ENCODE measurements around the gene IPO4. TPM values are rescaled to one million over a fixed set of nuclear protein-coding genes. Genes with fewer than 3 reads are reported as not detected.

IPO4 gene
- total and polyA plus RNA-seq, 2 of the 13 experiments (the other 11 are each of a cell fraction or from before 2014, with no cell fraction given): 39.0 to 179 TPM

DNA sequence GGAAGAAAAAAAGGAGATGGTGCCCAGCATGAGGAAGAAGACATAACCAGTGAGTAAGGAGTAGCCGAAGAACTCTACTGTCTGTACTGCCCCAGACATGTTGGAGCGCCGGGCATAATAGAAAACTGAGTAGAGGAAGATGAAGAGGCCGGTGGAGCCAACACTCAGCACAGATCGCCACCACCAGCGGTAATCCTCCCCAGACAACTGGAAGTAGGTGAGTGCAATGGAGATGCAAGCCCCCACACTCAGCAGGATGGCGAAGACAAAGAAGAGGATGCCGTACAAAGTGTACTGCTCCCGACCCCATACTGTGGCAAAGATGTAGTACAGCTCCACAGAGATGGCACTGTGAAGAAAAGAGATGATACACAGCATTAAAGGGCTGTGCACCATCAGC lies 844 bp upstream of the IPO4 start (continued):
- TF ChIP-seq, protein P1, sequence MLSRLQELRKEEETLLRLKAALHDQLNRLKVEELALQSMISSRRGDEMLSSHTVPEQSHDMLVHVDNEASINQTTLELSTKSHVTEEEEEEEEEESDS (CRISPR knock-in tag; IDR thresholded peaks at IDR 0.05; ENCODE audit: borderline replicate concordance): no peak
- TF ChIP-seq, protein P2, sequence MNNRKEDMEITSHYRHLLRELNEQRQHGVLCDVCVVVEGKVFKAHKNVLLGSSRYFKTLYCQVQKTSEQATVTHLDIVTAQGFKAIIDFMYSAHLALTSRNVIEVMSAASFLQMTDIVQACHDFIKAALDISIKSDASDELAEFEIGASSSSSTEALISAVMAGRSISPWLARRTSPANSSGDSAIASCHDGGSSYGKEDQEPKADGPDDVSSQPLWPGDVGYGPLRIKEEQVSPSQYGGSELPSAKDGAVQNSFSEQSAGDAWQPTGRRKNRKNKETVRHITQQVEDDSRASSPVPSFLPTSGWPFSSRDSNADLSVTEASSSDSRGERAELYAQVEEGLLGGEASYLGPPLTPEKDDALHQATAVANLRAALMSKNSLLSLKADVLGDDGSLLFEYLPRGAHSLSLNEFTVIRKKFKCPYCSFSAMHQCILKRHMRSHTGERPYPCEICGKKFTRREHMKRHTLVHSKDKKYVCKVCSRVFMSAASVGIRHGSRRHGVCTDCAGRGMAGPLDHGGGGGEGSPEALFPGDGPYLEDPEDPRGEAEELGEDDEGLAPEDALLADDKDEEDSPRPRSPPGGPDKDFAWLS (CRISPR knock-in tag; IDR thresholded peaks at IDR 0.05; ENCODE audit: borderline replicate concordance): no peak
- TF ChIP-seq ZNF773 (CRISPR knock-in tag; IDR thresholded peaks at IDR 0.05; ENCODE audit: borderline replicate concordance): 0 out of 2 replicates have a peak, but pooled peaks have one; percentile 19
- TF ChIP-seq ZBTB4 (CRISPR knock-in tag; IDR thresholded peaks at IDR 0.05; ENCODE audit: borderline replicate concordance): no peak

DNA sequence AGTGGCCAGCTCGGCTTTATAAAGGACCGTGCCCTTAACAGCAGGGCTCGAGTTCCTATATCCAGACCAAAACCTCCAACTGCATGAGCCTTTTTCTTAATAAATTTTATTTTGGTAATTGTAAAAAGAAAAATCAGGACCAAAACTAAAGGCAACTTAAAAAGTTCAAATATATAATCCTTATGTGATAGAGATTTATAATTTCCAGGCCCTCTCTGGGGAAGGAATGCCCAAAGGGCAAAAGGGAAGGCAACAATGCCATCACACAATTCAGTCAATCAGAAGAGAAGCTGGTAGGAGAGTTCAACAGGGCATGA lies 401 bp upstream of the IPO4 start:
- in situ Hi-C loops (cut with HindIII; ENCODE audit: extremely low pct_ligation_motif_present, low pct_unique_long_range_greater_than_20kb): no loop called here
- Histone ChIP-seq H3K27me3 (ENCODE audit: control insufficient read depth in 1 of 2, insufficient read depth in 2 of 2, low read length in 2 of 2) (no peaks in the 10 kb centered on the region), H3K36me3 (replicated peaks in 1 of 2; ENCODE audit: control insufficient read depth in 1 of 2, insufficient read depth in 2 of 2, low read length in 2 of 2) (peaks cover 55 to 65% of the 10 kb centered on the region in 2 experiments), H3K4me1 (ENCODE audit: insufficient read depth, low read length) (peaks cover 45% of the 10 kb centered on the region), H3K4me3 (replicated peaks in 1 of 3; ENCODE audit: insufficient read depth in 1 of 3, low read depth in 2 of 3, low read length in 3 of 3) (peak overlapping the region in 2 of 3 experiments; percentile 28 to 92; a peak in 4 of 6 replicates), H3K79me2 (ENCODE audit: insufficient read depth, low read length) (peaks cover 26% of the 10 kb centered on the region), H3K9ac (ENCODE audit: insufficient read depth, low read depth, low read length) (peak overlapping the region; percentile 84), H3K9me3 (ENCODE audit: low read length) (no peaks in the 10 kb centered on the region), H2AFZ (ENCODE audit: low read length) (no peak overlapping the region), H3K27ac (ENCODE audit: extremely low read length, insufficient read depth, low read length) (peak overlapping the region; percentile 37), H4K20me1 (ENCODE audit: insufficient read depth, low read length) (no peaks in the 10 kb centered on the region), H3K4me2 (ENCODE audit: low read depth, low read length) (peak overlapping the region; percentile 96)
- BruUV-seq (replicated peaks): no TSS peak
- CTCF ChIA-PET (ENCODE audit: low intra/inter-chr PET ratio, low total read pairs): no interaction called here
- DNase-seq (ENCODE audit: low spot score): no peak
- intact Hi-C loops (cut with micrococcal nuclease; ENCODE audit: unreplicated experiment): loop anchor here (2.0 kb wide), 3 partner anchors 44 to 74 kb away; partner anchors contain the start of genes DCAF11, GMPR2, NEDD8 and NRL
- POLR2A ChIA-PET: interaction anchor here (0.6 to 6.4 kb wide), 39 partner anchors 10 to 1094 kb away, joined by 3 to 65 read pairs (median 6); partner anchors contain the start of genes ACIN1, C14orf119, CARMIL3 and CHMP4A
- 2% methylated on average over 3 of the region's 3 CpGs for WGBS (ENCODE audit: low lambda C conversion rate)
- no peak for FAIRE-seq
- no peak for ATAC-seq
- 0 out of 2 replicates have a peak, but pooled peaks have one; percentile 12 for TF ChIP-seq DDIT3 (CRISPR knock-in tag; IDR thresholded peaks at IDR 0.05)
- no peak for TF ChIP-seq GZF1 (CRISPR knock-in tag; IDR thresholded peaks at IDR 0.05)
- TF ChIP-seq ZNF383 (CRISPR knock-in tag; IDR thresholded peaks at IDR 0.05; ENCODE audit: borderline replicate concordance): no peak
- TF ChIP-seq ZNF180 (CRISPR knock-in tag; IDR thresholded peaks at IDR 0.05; ENCODE audit: borderline replicate concordance, low read depth): no peak
- TF ChIP-seq ZBTB10 (CRISPR knock-in tag; IDR thresholded peaks at IDR 0.05; ENCODE audit: borderline replicate concordance): 0 out of 2 replicates have a peak, but pooled peaks have one; percentile 3
- peak; percentile 3; the same call in 1 of the 2 replicates for TF ChIP-seq FLYWCH1 (CRISPR knock-in tag; IDR thresholded peaks at IDR 0.05)
- peak; percentile 89; the same call in 1 of the 2 replicates for TF ChIP-seq ELF4 (CRISPR knock-in tag; IDR thresholded peaks at IDR 0.05; ENCODE audit: borderline replicate concordance)
- peak; percentile 83; the same call in 1 of the 2 replicates for TF ChIP-seq HDAC6 (IDR thresholded peaks at IDR 0.05; ENCODE audit: low read depth, low read length)

Data from HepG2 (cell line).